ENCODE results near the gene MIDN. TPM values are rescaled to one million over a fixed set of nuclear protein-coding genes. Genes with fewer than 3 reads are reported as not detected.
A peak's percentile ranks its signal among the peaks of the same experiment; 100 is the strongest.

MIDN gene
- total and polyA plus RNA-seq, 2 donors (not counting 3 experiments of a cell fraction or from before 2014, with no cell fraction given) = 20.0 to 85.9 TPM

DNA sequence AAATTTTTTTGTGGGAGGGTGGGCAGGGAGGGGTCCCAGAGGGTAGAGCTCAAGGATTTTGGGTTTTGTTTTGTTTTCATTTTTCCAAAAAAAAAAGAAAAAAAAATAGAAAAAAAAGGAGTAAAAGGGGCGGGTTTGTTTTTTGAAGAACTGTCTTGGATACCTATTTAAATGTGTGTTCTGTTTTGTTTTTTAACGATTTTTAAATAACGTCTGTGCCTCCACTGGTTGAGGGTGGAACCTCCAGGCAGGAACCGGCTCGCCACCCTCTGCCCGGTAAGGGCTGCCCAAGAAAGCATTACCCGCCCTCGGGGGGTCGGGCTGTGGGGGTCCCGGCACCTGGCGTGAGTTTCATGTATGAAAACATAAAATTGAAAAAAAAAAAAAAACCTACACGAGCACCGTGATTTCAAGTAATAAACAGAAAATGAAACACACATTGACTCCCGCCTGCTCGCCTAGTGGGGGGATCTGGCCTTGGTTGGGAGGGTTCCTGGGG lies 10.4 kb downstream of the MIDN start:
- no peak overlapping the region for H3K4me2 ChIP-seq (ENCODE audit: insufficient read depth, low read length)
- no TSS peak for BruUV-seq (replicated peaks)
- CTCF ChIA-PET = interaction anchor here (7.8 kb wide), 1 partner anchor 14 kb away, joined by 63 read pairs; no protein-coding TSS in a partner anchor

DNA sequence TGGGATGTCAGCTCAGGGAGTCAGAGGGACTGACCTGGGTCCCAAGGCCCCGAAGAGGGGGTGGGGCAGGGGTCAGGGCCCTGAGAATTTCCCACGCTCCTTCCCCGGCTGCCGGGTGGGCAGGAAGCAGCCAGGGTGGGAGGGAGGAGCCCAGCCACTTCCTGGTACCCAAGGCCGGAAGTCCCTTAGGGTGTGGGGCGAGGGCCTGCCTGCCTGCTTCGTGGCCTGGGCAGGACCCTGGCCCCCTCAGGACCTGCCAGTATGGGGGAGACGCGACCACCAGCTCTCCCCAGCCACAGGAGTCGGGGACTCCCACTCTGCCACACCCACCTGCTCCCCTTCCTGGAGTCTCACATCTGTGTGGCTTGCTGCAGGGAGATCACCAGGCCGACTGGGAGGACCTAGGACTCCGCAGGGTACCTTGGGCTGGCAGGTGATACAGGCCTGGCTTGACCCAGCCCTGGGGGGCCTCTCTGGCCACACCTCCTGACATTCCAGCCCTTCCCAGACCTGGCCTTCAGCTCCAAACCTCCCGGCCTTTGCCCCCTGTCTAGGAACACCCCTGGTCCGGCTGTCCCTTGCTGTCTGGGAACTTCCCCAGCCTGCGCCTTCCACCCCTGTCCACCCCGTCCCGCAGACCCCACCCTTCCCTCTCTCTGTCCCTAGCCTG lies 11.0 kb downstream of the MIDN start:
- Histone ChIP-seq H3K79me2 (ENCODE audit: control insufficient read depth, insufficient read depth, low read length) (peaks cover 25% of the 10 kb centered on the region), H3K4me2 (ENCODE audit: insufficient read depth, low read length) (no peak overlapping the region), H3K9ac (replicated peaks; ENCODE audit: extremely low read depth, insufficient read depth, low read length) (peak overlapping the region; percentile 41), H3K9me3 (replicated peaks; ENCODE audit: control insufficient read depth, insufficient read depth, low read length) (no peaks in the 10 kb centered on the region), H3K9me1 (replicated peaks; ENCODE audit: control insufficient read depth, extremely low read depth, insufficient read depth, low read length) (no peaks in the 10 kb centered on the region), H3K36me3 (ENCODE audit: control insufficient read depth in 2 of 2, extremely low read depth in 1 of 2, insufficient read depth in 2 of 2, low read length in 2 of 2) (peaks cover 25 to 26% of the 10 kb centered on the region in 2 experiments), H2AFZ (ENCODE audit: low read depth, low read length) (no peak overlapping the region), H4K20me1 (replicated peaks; ENCODE audit: control insufficient read depth, extremely low read depth, insufficient read depth, low read length) (no peaks in the 10 kb centered on the region), H3K27me3 (ENCODE audit: control insufficient read depth in 2 of 2, insufficient read depth in 2 of 2, low read length in 2 of 2) (no peaks in the 10 kb centered on the region), H3K4me1 (ENCODE audit: control insufficient read depth, extremely low read depth, insufficient read depth, low read length) (peaks cover 47% of the 10 kb centered on the region), H3K4me3 (replicated peaks in 1 of 3; ENCODE audit: insufficient read depth in 1 of 3, low read depth in 1 of 3, low read length in 3 of 3) (no peak overlapping the region), H3K27ac (ENCODE audit: insufficient read depth, low read depth, low read length) (peak overlapping the region; percentile 61)
- BruUV-seq (replicated peaks) = no TSS peak
- peak; percentile 73 for FAIRE-seq
- intact Hi-C loops (cut with micrococcal nuclease) = no loop called here
- ChIA-PET CTCF (interaction anchor here (7.8 kb wide), 1 partner anchor 15 kb away, joined by 63 read pairs; no protein-coding TSS in a partner anchor), POLR2A (interaction anchor here (0.7 to 3.4 kb wide), 2 partner anchors 10 to 15 kb away, joined by 5 to 19 read pairs; partner anchors contain the start of gene CIRBP)
- DNase-seq (ENCODE audit: low read depth, low spot score) = peak; percentile 62
- dilution Hi-C loops (cut with MboI; ENCODE audit: extremely low pct_ligation_motif_present, low sequenced_read_pairs) = no loop called here
- TF ChIP-seq FOS (IDR thresholded peaks at IDR 0.05; ENCODE audit: borderline replicate concordance, insufficient read depth, low read length) = no peak
- TF ChIP-seq MYC (IDR thresholded peaks at IDR 0.05; ENCODE audit: low read depth, low read length) = no peak
- no peak for TF ChIP-seq JUN (IDR thresholded peaks at IDR 0.05; ENCODE audit: borderline replicate concordance, insufficient read depth, insufficient read length, low read depth)
- TF ChIP-seq POLR2A (IDR thresholded peaks at IDR 0.05; ENCODE audit: low read depth, low read length) = peak; percentile 98
- TF ChIP-seq POLR2AphosphoS5 (IDR thresholded peaks at IDR 0.05; ENCODE audit: insufficient read depth, low read depth, low read length) = peak; percentile 96

More for the DNA sequence above, 10.4 kb downstream of the MIDN start:
- Histone ChIP-seq H3K4me1 (ENCODE audit: control insufficient read depth, extremely low read depth, insufficient read depth, low read length) (peaks cover 53% of the 10 kb centered on the region), H3K9ac (replicated peaks; ENCODE audit: extremely low read depth, insufficient read depth, low read length) (peak overlapping the region; percentile 41), H3K27ac (ENCODE audit: insufficient read depth, low read depth, low read length) (peak overlapping the region; percentile 61), H3K79me2 (ENCODE audit: control insufficient read depth, insufficient read depth, low read length) (peaks cover 31% of the 10 kb centered on the region), H3K4me3 (replicated peaks in 1 of 3; ENCODE audit: insufficient read depth in 1 of 3, low read depth in 1 of 3, low read length in 3 of 3) (no peak overlapping the region), H3K9me1 (replicated peaks; ENCODE audit: control insufficient read depth, extremely low read depth, insufficient read depth, low read length) (no peaks in the 10 kb centered on the region), H2AFZ (ENCODE audit: low read depth, low read length) (no peak overlapping the region), H3K36me3 (ENCODE audit: control insufficient read depth in 2 of 2, extremely low read depth in 1 of 2, insufficient read depth in 2 of 2, low read length in 2 of 2) (peaks cover 29 to 30% of the 10 kb centered on the region in 2 experiments), H3K27me3 (ENCODE audit: control insufficient read depth in 2 of 2, insufficient read depth in 2 of 2, low read length in 2 of 2) (no peaks in the 10 kb centered on the region), H4K20me1 (replicated peaks; ENCODE audit: control insufficient read depth, extremely low read depth, insufficient read depth, low read length) (no peaks in the 10 kb centered on the region), H3K9me3 (replicated peaks; ENCODE audit: control insufficient read depth, insufficient read depth, low read length) (no peaks in the 10 kb centered on the region)
- TF ChIP-seq MYC (IDR thresholded peaks at IDR 0.05; ENCODE audit: low read depth, low read length) (no peak), EZH2 (IDR thresholded peaks at IDR 0.05; ENCODE audit: borderline replicate concordance, low read depth, low read length, severe bottlenecking) (no peak), GATA2 (IDR thresholded peaks at IDR 0.05; ENCODE audit: insufficient read depth, insufficient read length, low read depth, low read length) (no peak)
- TF ChIP-seq, protein P1, sequence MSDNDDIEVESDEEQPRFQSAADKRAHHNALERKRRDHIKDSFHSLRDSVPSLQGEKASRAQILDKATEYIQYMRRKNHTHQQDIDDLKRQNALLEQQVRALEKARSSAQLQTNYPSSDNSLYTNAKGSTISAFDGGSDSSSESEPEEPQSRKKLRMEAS (IDR thresholded peaks at IDR 0.05; ENCODE audit: insufficient read depth, insufficient read length) = no peak
- dilution Hi-C loops (cut with MboI; ENCODE audit: extremely low pct_ligation_motif_present, low sequenced_read_pairs) (no loop called here), intact Hi-C loops (cut with micrococcal nuclease) (no loop called here)
- POLR2A ChIA-PET = interaction anchor here (0.6 to 3.4 kb wide), 2 partner anchors 8 to 10 kb away, joined by 5 to 19 read pairs; partner anchors contain the start of gene CIRBP
- peak; percentile 12 for FAIRE-seq
- no peak for DNase-seq (ENCODE audit: low read depth, low spot score)

All from endothelial cell of umbilical vein (primary cell).